DOHH2 (cell line): ENCODE results near the gene TNS1.

Experiments
- H3F3A ChIP-seq: fragments of 200-600 bp; sonication (generic), shearing (Covaris generic); 2 replicates; pipeline ENCODE4 v1.6.0; 2016; ENCODE audit warnings: antibody characterized with exemption, mild to moderate bottlenecking; ENCODE audit not compliant: control insufficient read depth, insufficient read depth
- H3K27ac ChIP-seq: fragments of 200-600 bp; sonication (generic); 2 replicates; pipeline ENCODE4 v1.5.1; 2014; ENCODE audit warnings: low read depth, mild to moderate bottlenecking, low read length, moderate library complexity
- H3K27me3 ChIP-seq: fragments of 200-600 bp; sonication (generic); 2 replicates; pipeline ENCODE4 v1.6.1; 2014; ENCODE audit warnings: mild to moderate bottlenecking, low read length, mixed read lengths; ENCODE audit not compliant: control insufficient read depth
- H3K36me3 ChIP-seq: fragments of 200-600 bp; sonication (generic); 2 replicates; pipeline ENCODE4 v1.6.1; 2014; ENCODE audit warnings: mild to moderate bottlenecking, low read length, moderate library complexity, mixed read lengths; ENCODE audit not compliant: control insufficient read depth
- H3K4me1 ChIP-seq: fragments of 200-600 bp; sonication (generic); 2 replicates; pipeline ENCODE4 v1.6.1; 2014; ENCODE audit warnings: mild to moderate bottlenecking, low read length, mixed read lengths; ENCODE audit not compliant: control insufficient read depth
- H3K4me2 ChIP-seq: fragments of 200-600 bp; sonication (generic); 2 replicates; pipeline ENCODE4 v1.6.0; 2014; ENCODE audit warnings: mild to moderate bottlenecking, low read length, moderate library complexity
- H3K4me3 ChIP-seq: fragments of 200-600 bp; sonication (generic); 2 replicates; pipeline ENCODE4 v1.5.1; 2014; ENCODE audit warnings: mild to moderate bottlenecking, low read length, mixed read lengths
- H3K79me2 ChIP-seq: fragments of 200-600 bp; sonication (generic); 2 replicates; pipeline ENCODE4 v1.6.1; 2014; ENCODE audit warnings: mild to moderate bottlenecking, low read length, mixed read lengths; ENCODE audit not compliant: control insufficient read depth
- H3K9me2 ChIP-seq: fragments of 200-600 bp; sonication (generic); replicated peaks from 2 replicates; pipeline ENCODE4 v1.6.1; 2014; ENCODE audit warnings: mild to moderate bottlenecking, low read length, mixed read lengths; ENCODE audit not compliant: control insufficient read depth
- H3K9me3 ChIP-seq: fragments of 200-600 bp; sonication (generic); 2 replicates; pipeline ENCODE4 v1.6.1; 2014; ENCODE audit warnings: antibody characterized with exemption, low read length, mixed read lengths; ENCODE audit not compliant: control insufficient read depth, insufficient read depth
- H4K20me1 ChIP-seq: fragments of 200-600 bp; sonication (generic); 2 replicates; pipeline ENCODE4 v1.6.0; 2014; ENCODE audit warnings: low read depth, mild to moderate bottlenecking, antibody characterized with exemption, low read length, moderate library complexity; ENCODE audit not compliant: control insufficient read depth, insufficient read depth
- EZH2phosphoT487 ChIP-seq: fragments of 200-600 bp; sonication (generic); IDR thresholded peaks from 2 replicates; pipeline ENCODE4 v1.6.1; 2017; ENCODE audit warnings: borderline replicate concordance, mild to moderate bottlenecking, antibody characterized with exemption, low read length, moderate library complexity, mixed read lengths
- TF ChIP-seq, protein P1 (sequence below): fragments of 200-600 bp; sonication (generic); IDR thresholded peaks from one replicate; pipeline ENCODE4 v1.5.1; 2014; ENCODE audit warnings: antibody characterized with exemption, mild to moderate bottlenecking, low read depth, low read length; ENCODE audit not compliant: poor library complexity, severe bottlenecking

The TNS1 gene

DNA sequence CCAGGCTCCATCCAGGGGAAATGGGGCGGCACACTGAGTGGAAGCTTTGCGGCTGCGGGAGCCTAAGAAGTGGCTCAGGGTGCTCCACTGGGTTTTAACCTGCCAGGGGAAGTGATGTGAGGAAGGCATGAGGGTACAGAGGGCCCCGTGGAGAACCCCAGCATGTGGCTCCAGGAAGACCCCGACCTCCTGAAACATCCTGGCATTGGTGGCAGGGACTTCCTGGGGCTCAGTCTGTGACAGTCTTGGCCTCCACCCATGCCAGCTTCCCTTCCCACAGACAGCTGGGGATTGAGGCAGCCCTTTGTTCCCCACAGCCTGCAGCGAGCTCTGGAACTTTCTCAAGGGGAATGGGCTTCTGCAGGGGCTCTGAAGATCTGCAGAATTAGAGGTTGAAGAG is 146.6 kb downstream of the TNS1 start:
- Histone ChIP-seq H3F3A (no peaks in the 10 kb centered on the region), H4K20me1 (no peaks in the 10 kb centered on the region), H3K4me2 (no peak overlapping the region), H3K27me3 (no peaks in the 10 kb centered on the region), H3K27ac (no peak overlapping the region), H3K9me3 (no peaks in the 10 kb centered on the region), H3K4me1 (no peaks in the 10 kb centered on the region), H3K4me3 (no peak overlapping the region), H3K9me2 (no peaks in the 10 kb centered on the region), H3K79me2 (no peaks in the 10 kb centered on the region), H3K36me3 (no peaks in the 10 kb centered on the region)
- TF ChIP-seq, protein P1, sequence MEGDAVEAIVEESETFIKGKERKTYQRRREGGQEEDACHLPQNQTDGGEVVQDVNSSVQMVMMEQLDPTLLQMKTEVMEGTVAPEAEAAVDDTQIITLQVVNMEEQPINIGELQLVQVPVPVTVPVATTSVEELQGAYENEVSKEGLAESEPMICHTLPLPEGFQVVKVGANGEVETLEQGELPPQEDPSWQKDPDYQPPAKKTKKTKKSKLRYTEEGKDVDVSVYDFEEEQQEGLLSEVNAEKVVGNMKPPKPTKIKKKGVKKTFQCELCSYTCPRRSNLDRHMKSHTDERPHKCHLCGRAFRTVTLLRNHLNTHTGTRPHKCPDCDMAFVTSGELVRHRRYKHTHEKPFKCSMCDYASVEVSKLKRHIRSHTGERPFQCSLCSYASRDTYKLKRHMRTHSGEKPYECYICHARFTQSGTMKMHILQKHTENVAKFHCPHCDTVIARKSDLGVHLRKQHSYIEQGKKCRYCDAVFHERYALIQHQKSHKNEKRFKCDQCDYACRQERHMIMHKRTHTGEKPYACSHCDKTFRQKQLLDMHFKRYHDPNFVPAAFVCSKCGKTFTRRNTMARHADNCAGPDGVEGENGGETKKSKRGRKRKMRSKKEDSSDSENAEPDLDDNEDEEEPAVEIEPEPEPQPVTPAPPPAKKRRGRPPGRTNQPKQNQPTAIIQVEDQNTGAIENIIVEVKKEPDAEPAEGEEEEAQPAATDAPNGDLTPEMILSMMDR: no peak
- TF ChIP-seq EZH2phosphoT487: no peak

DNA sequence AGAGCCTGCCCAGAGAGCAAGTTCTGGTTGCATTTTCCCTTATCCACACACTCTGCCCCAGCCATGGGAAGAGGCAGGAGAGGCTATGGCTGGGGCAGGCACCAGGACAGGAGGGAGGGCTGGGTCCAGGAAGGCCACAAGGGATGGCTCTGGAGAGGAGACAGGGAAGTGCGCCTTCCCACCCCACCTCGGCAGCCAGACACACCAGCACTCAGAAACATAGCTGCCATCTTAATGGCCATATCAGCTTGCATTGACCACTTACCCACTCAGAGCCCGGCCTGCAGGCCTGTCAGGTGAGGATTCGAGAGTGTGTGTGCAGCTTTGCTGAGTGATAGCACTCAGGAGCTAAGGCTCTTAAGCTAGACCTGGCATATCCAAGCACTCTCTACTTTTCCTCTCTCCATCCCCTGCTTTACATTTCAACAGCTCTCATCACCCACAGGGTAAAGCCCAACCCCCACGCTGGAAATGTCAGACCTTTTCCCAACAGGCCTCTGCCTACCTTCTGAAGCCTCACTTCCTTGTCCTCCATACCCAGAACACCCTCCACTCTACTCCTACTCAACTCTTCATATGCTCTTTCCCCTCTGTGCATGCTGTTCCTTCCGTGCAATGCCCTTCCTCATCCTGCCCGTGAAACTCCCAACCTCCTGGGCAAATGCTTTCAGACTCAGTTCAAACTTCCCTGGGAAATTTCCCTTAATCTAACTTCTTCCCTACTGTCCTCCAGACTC is 147.9 kb downstream of the TNS1 start:
- Histone ChIP-seq H3K4me1 (no peaks in the 10 kb centered on the region), H4K20me1 (no peaks in the 10 kb centered on the region), H3K79me2 (no peaks in the 10 kb centered on the region), H3K9me2 (no peaks in the 10 kb centered on the region), H3K36me3 (no peaks in the 10 kb centered on the region), H3K27me3 (no peaks in the 10 kb centered on the region), H3K4me2 (no peak overlapping the region), H3F3A (no peaks in the 10 kb centered on the region), H3K27ac (no peak overlapping the region), H3K4me3 (no peak overlapping the region), H3K9me3 (no peaks in the 10 kb centered on the region)
- TF ChIP-seq EZH2phosphoT487: no peak
- TF ChIP-seq, protein P1: no peak

DNA sequence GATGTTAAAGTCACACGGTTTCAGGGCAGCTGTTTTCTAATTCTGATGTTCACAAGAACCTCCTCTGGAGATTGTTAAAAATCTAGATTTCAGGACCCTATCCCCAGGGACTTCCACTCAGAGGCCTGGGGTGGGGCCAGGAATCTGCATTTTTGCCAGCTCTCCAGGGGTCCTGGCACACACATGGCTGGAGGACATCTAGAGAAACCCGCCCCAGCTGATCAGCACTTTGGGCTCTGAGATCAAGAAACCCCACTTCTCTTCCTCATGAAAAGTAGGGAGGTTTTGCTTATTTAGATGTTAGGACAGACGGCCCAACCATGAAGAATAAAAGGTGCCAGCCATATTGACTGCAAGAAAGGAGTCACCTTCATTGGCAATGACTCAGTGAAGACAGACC is 148.8 kb downstream of the TNS1 start:
- Histone ChIP-seq H3K4me2 (no peak overlapping the region), H3F3A (no peaks in the 10 kb centered on the region)
- TF ChIP-seq, protein P1: no peak

More for the DNA sequence above, 148.8 kb downstream of the TNS1 start:
- H3K27ac ChIP-seq: no peak overlapping the region
- no peaks in the 10 kb centered on the region for H3K79me2 ChIP-seq
- H3K9me3 ChIP-seq: no peaks in the 10 kb centered on the region
- no peaks in the 10 kb centered on the region for H3K36me3 ChIP-seq
- no peak overlapping the region for H3K4me3 ChIP-seq
- H3K27me3 ChIP-seq: no peaks in the 10 kb centered on the region
- no peaks in the 10 kb centered on the region for H3K9me2 ChIP-seq
- no peaks in the 10 kb centered on the region for H3K4me1 ChIP-seq
- no peaks in the 10 kb centered on the region for H4K20me1 ChIP-seq
